Measurements from ENCODE around the gene PSMD4. TPM values are rescaled to one million over a fixed set of nuclear protein-coding genes. Genes with fewer than 3 reads are reported as not detected.

PSMD4 gene
- polyA plus RNA-seq, 3 donors: 232 to 266 (median 252) TPM

GRCh38 chr1:151314137-151314875 lies 59.8 kb downstream of the PSMD4 start:
- Histone ChIP-seq H3K27ac (ENCODE audit: low read depth in 1 of 2, low read length in 2 of 2) (peak overlapping the region in 1 of 2 donors; percentile 93), H3K9me3 (replicated peaks in 1 of 2; ENCODE audit: control insufficient read depth in 1 of 2, insufficient read depth in 1 of 2, low read length in 2 of 2) (no peaks in the 10 kb centered on the region), H3K4me2 (replicated peaks; ENCODE audit: extremely low read depth, low read length, poor library complexity, severe bottlenecking) (no peak overlapping the region), H3K4me1 (ENCODE audit: control insufficient read depth in 1 of 2, insufficient read depth in 2 of 2, low read length in 2 of 2) (peaks cover 18% of the 10 kb centered on the region in 2 donors), H3K9ac (ENCODE audit: insufficient read depth, low read length, poor library complexity, severe bottlenecking) (no peak overlapping the region), H3K36me3 (replicated peaks in 1 of 2; ENCODE audit: control insufficient read depth in 1 of 2, insufficient read depth in 2 of 2, low read length in 2 of 2) (peaks cover 90 to 92% of the 10 kb centered on the region in 2 donors), H2AFZ (ENCODE audit: insufficient read depth, low read depth, low read length, poor library complexity, severe bottlenecking) (no peak overlapping the region), H3K27me3 (ENCODE audit: control insufficient read depth in 2 of 2, insufficient read depth in 2 of 2, low read length in 2 of 2) (no peaks in the 10 kb centered on the region), H4K20me1 (ENCODE audit: insufficient read depth, low read length) (peaks cover 85% of the 10 kb centered on the region), H3K79me2 (ENCODE audit: insufficient read depth, low read length) (peaks cover 82% of the 10 kb centered on the region), H3K4me3 (replicated peaks in 1 of 3; ENCODE audit: low read depth in 2 of 3, low read length in 3 of 3) (no peak overlapping the region)
- TF ChIP-seq CTCF (IDR thresholded peaks at IDR 0.05): no peak
- Mint-ChIP-seq H3K4me3 (no peak overlapping the region), H3K9me3 (peaks cover 0 to 3% (median 0%) of the 10 kb centered on the region in 7 donors), H3K27ac (peak overlapping the region in 6 of 7 donors; percentile 10 to 98 (median 66)), H3K27me3 (ENCODE audit: low read depth in 3 of 3) (peaks cover 0 to 2% (median 0%) of the 10 kb centered on the region in 3 donors), H3K4me1 (peaks cover 24% of the 10 kb centered on the region), H3K36me3 (peaks cover 77 to 90% of the 10 kb centered on the region in 2 donors)
- WGBS (ENCODE audit: insufficient coverage): no CpG with 5 or more reads among the region's 3 CpGs
- intact Hi-C loops (cut with micrococcal nuclease): no loop called here
- DNase-seq: no peak

GRCh38 chr1:151315565-151316235 lies 61.2 kb downstream of the PSMD4 start:
- H4K20me1 ChIP-seq (ENCODE audit: insufficient read depth, low read length): peaks cover 83% of the 10 kb centered on the region
- peaks cover 77% of the 10 kb centered on the region for H3K79me2 ChIP-seq (ENCODE audit: insufficient read depth, low read length)
- peaks cover 88 to 92% of the 10 kb centered on the region in 2 donors for H3K36me3 ChIP-seq (replicated peaks in 1 of 2; ENCODE audit: control insufficient read depth in 1 of 2, insufficient read depth in 2 of 2, low read length in 2 of 2)
- no peak overlapping the region for H3K4me2 ChIP-seq (replicated peaks; ENCODE audit: extremely low read depth, low read length, poor library complexity, severe bottlenecking)
- no peak for DNase-seq
- H3K27me3 ChIP-seq (ENCODE audit: control insufficient read depth in 2 of 2, insufficient read depth in 2 of 2, low read length in 2 of 2): no peaks in the 10 kb centered on the region
- no peak overlapping the region for H3K9ac ChIP-seq (ENCODE audit: insufficient read depth, low read length, poor library complexity, severe bottlenecking)
- peak overlapping the region in 1 of 2 donors; percentile 48 for H3K27ac ChIP-seq (ENCODE audit: low read depth in 1 of 2, low read length in 2 of 2)
- Mint-ChIP-seq H3K27me3 (ENCODE audit: low read depth in 3 of 3) (no peaks in the 10 kb centered on the region), H3K36me3 (peaks cover 75 to 88% of the 10 kb centered on the region in 2 donors), H3K9me3 (peaks cover 0 to 3% (median 0%) of the 10 kb centered on the region in 7 donors), H3K4me1 (peaks cover 21% of the 10 kb centered on the region), H3K4me3 (no peak overlapping the region), H3K27ac (peak overlapping the region; percentile 7 to 88 (median 69))
- no peak for TF ChIP-seq CTCF (IDR thresholded peaks at IDR 0.05)
- peaks cover 18% of the 10 kb centered on the region in 2 donors for H3K4me1 ChIP-seq (ENCODE audit: control insufficient read depth in 1 of 2, insufficient read depth in 2 of 2, low read length in 2 of 2)
- no peaks in the 10 kb centered on the region for H3K9me3 ChIP-seq (replicated peaks in 1 of 2; ENCODE audit: control insufficient read depth in 1 of 2, insufficient read depth in 1 of 2, low read length in 2 of 2)
- no peak overlapping the region for H3K4me3 ChIP-seq (replicated peaks in 1 of 3; ENCODE audit: low read depth in 2 of 3, low read length in 3 of 3)
- 89% methylated on average over 17 of the region's 17 CpGs for WGBS (ENCODE audit: insufficient coverage)
- intact Hi-C loops (cut with micrococcal nuclease): no loop called here
- no peak overlapping the region for H2AFZ ChIP-seq (ENCODE audit: insufficient read depth, low read depth, low read length, poor library complexity, severe bottlenecking)

Small RNA genes within 50 kb of the gene (small RNA-seq; reads per million reads assigned to genes)
- gene RN7SL444P (ENCODE audit: insufficient read length, low read depth): not detected

Other genes starting within 250 kb of the PSMD4 start
- gene MINDY1, start 247.8 kb upstream of the PSMD4 start, polyA plus RNA-seq: 10 to 100 TPM; 11.5 to 25.0 (median 13.2) TPM
- gene PRUNE1, start 246.3 kb upstream of the PSMD4 start, polyA plus RNA-seq: 10 to 100 TPM in 2 of 3 donors, 1 to 10 TPM in 1; 8.4 to 22.8 (median 22.6) TPM
- gene BNIPL, start 218.1 kb upstream of the PSMD4 start, polyA plus RNA-seq: under 1 TPM in 1 of 3 donors, not detected in 2; 0.77 TPM
- gene C1orf56, start 207.0 kb upstream of the PSMD4 start, polyA plus RNA-seq: 1 to 10 TPM in 1 of 3 donors, under 1 TPM in 2; 0.60 to 1.5 (median 0.62) TPM
- gene CDC42SE1, start 195.1 kb upstream of the PSMD4 start, polyA plus RNA-seq: 100 to 1,000 TPM in 1 of 3 donors, 10 to 100 TPM in 2; 62.1 to 302 (median 75.7) TPM
- gene MLLT11, start 194.3 kb upstream of the PSMD4 start, polyA plus RNA-seq: under 1 TPM; 0.38 to 0.93 (median 0.40) TPM
- 10 to 100 TPM in 1 of 3 donors, 1 to 10 TPM in 2; 2.2 to 14.0 (median 2.2) TPM for gene GABPB2, start 184.0 kb upstream of the PSMD4 start, polyA plus RNA-seq
- gene SEMA6C, start 108.1 kb upstream of the PSMD4 start, polyA plus RNA-seq: 1 to 10 TPM in 1 of 3 donors, under 1 TPM in 2; 0.39 to 1.4 (median 0.97) TPM
- 100 to 1,000 TPM in 2 of 3 donors, 10 to 100 TPM in 1; 50.3 to 104 (median 103) TPM for gene TNFAIP8L2, start 98.1 kb upstream of the PSMD4 start, polyA plus RNA-seq
- gene LYSMD1, start 88.8 kb upstream of the PSMD4 start, polyA plus RNA-seq: under 1 TPM in 2 of 3 donors, not detected in 1; 0.16 to 0.24 TPM
- 100 to 1,000 TPM in 2 of 3 donors, 10 to 100 TPM in 1; 74.9 to 110 (median 103) TPM for gene SCNM1, start 88.6 kb upstream of the PSMD4 start, polyA plus RNA-seq
- 1 to 10 TPM in 1 of 3 donors, not detected in 2; 2.0 TPM for gene TMOD4, start 78.8 kb upstream of the PSMD4 start, polyA plus RNA-seq
- 10 to 100 TPM; 30.4 to 43.3 (median 37.7) TPM for gene VPS72, start 64.5 kb upstream of the PSMD4 start, polyA plus RNA-seq
- gene PIP5K1A, start 56.2 kb upstream of the PSMD4 start, polyA plus RNA-seq: 10 to 100 TPM; 10.8 to 47.7 (median 11.7) TPM
- gene ZNF687, start 27.6 kb downstream of the PSMD4 start, polyA plus RNA-seq: 10 to 100 TPM in 1 of 3 donors, 1 to 10 TPM in 2; 1.3 to 26.5 (median 1.8) TPM
- gene PI4KB, start 72.7 kb downstream of the PSMD4 start, polyA plus RNA-seq: 100 to 1,000 TPM in 1 of 3 donors, 10 to 100 TPM in 2; 37.8 to 148 (median 50.3) TPM
- 10 to 100 TPM; 39.3 to 66.3 (median 43.5) TPM for gene RFX5, start 92.5 kb downstream of the PSMD4 start, polyA plus RNA-seq
- under 1 TPM in 2 of 3 donors, not detected in 1; 0.61 to 0.79 TPM for gene SELENBP1, start 118.0 kb downstream of the PSMD4 start, polyA plus RNA-seq
- 100 to 1,000 TPM in 1 of 3 donors, 10 to 100 TPM in 2; 69.6 to 316 (median 85.6) TPM for gene PSMB4, start 144.8 kb downstream of the PSMD4 start, polyA plus RNA-seq
- 10 to 100 TPM in 1 of 3 donors, 1 to 10 TPM in 1, under 1 TPM in 1; 0.75 to 41.7 (median 1.8) TPM for gene POGZ, start 204.8 kb downstream of the PSMD4 start, polyA plus RNA-seq